HepG2 (cell line): Measurements from ENCODE around the gene CCDC85A.

Experiments
- CEBPG ChIP-seq: IDR thresholded peaks from 2 replicates; pipeline ENCODE4 v1.6.1; 2016
- CTCF ChIP-seq: sonication (generic); formaldehyde crosslinking; IDR thresholded peaks from 2 replicates; pipeline ENCODE4 v1.5.0; 2020; ENCODE audit warnings: mild to moderate bottlenecking, missing genetic modification reagents, moderate library complexity
- EZH2 ChIP-seq: conservative IDR thresholded peaks from 2 replicates; pipeline ENCODE4 v1.6.1; 2012; ENCODE audit warnings: mild to moderate bottlenecking, low read depth, low read length, moderate library complexity
- KLF6 ChIP-seq: IDR thresholded peaks from 2 replicates; pipeline ENCODE4 v1.8.0; 2016; ENCODE audit warnings: missing biosample characterization, missing genetic modification reagents
- MED13 ChIP-seq: sonication (generic); formaldehyde crosslinking; IDR thresholded peaks from 2 replicates; pipeline ENCODE4 v1.5.0; 2020; ENCODE audit warnings: missing genetic modification reagents
- NR2C2 ChIP-seq: sonication (generic); formaldehyde crosslinking; IDR thresholded peaks from 2 replicates; pipeline ENCODE4 v1.4.0; 2020; ENCODE audit warnings: missing genetic modification reagents, mild to moderate bottlenecking, moderate library complexity, borderline replicate concordance
- POLR2A ChIP-seq, 2 experiments: IDR thresholded peaks; 2 replicates each; pipeline ENCODE4 v1.6.1; 2011; ENCODE audit warnings: low read depth in 2 of 2, low read length in 2 of 2, mild to moderate bottlenecking in 1 of 2, moderate library complexity in 1 of 2; ENCODE audit not compliant: insufficient read depth in 1 of 2
- RAD51 ChIP-seq: fragments of 450-650 bp; IDR thresholded peaks from 2 replicates; pipeline ENCODE4 v1.6.1; 2016; ENCODE audit warnings: borderline replicate concordance
- REST ChIP-seq, 2 experiments: IDR thresholded peaks; 2 replicates each; pipeline ENCODE4 v1.6.1; 2011 to 2012; ENCODE audit warnings: low read length in 2 of 2, borderline replicate concordance in 1 of 2, low read depth in 1 of 2, mild to moderate bottlenecking in 1 of 2, moderate library complexity in 1 of 2
- RFX5 ChIP-seq: IDR thresholded peaks from 2 replicates; pipeline ENCODE4 v1.6.1; 2011; ENCODE audit warnings: low read depth, low read length, improper control_type of control experiment
- TAF1 ChIP-seq: sonication (generic); formaldehyde crosslinking; IDR thresholded peaks from 2 replicates; pipeline ENCODE4 v1.4.0; 2020; ENCODE audit warnings: missing genetic modification reagents
- XBP1 ChIP-seq: sonication (generic); formaldehyde crosslinking; IDR thresholded peaks from 2 replicates; pipeline ENCODE4 v1.5.0; 2020; ENCODE audit warnings: missing genetic modification reagents
- ZNF121 ChIP-seq: sonication (generic); formaldehyde crosslinking; IDR thresholded peaks from 2 replicates; pipeline ENCODE4 v1.5.0; 2020; ENCODE audit warnings: mild to moderate bottlenecking, missing genetic modification reagents

DNA sequence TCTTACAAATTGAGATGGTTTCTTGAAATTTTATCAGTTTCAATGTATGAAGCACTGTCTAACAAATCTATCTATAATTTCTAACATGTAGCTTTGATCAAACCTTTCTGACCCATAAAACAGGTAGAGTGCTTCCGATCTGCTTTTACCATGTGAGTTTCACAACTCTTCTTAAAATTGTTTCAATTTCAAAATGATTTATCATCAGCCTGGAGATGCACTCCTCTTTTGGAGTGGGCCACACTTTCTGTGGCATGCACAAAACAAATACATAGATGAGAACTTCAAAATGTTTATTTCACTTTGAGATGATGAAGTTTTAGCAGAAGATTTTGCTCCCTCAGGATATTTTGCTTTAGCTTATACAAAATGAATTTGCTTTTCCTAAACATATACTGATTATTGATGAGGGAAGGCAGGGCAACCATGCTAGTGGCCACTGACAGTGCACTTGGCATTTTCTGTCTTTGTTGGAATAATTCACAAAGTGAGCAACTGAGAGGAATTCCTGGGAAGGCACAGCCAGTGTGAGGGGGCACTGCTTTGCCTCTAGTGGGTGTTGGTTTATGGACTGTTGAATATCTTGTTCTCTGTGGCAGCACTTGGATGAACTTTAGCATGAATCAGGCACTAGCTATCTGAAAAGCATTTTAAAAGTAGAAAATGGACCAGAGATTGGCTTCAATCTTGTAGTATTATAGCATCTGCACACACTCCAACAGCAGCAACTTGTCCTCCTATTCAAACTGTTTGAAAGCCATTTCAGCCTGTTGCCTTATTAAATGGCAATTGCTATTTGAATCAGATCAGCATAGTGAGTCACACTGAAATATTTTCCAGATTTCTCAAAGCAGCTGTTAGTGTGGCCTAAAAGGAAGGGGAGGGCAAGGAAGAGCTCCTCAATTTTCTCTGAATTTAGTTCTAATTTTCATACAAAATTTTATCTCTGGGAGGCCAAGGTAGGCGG is 193.2 kb downstream of the CCDC85A start:
- TF ChIP-seq CTCF (CRISPR knock-in tag), result no peak
- TF ChIP-seq ZNF121, result no peak
- no peak for TF ChIP-seq CEBPG
- TF ChIP-seq NR2C2 (CRISPR knock-in tag), result no peak
- TF ChIP-seq RFX5, result no peak
- TF ChIP-seq MED13 (CRISPR knock-in tag), result no peak
- no peak for TF ChIP-seq REST (IDR thresholded peaks at IDR 0.05; ENCODE audit: borderline replicate concordance in 1 of 2, low read depth in 1 of 2, low read length in 2 of 2)
- no peak for TF ChIP-seq KLF6
- TF ChIP-seq TAF1 (CRISPR knock-in tag), result no peak
- no peak for TF ChIP-seq POLR2A (IDR thresholded peaks at IDR 0.05; ENCODE audit: insufficient read depth in 1 of 2, low read depth in 2 of 2, low read length in 2 of 2)
- no peak for TF ChIP-seq EZH2
- TF ChIP-seq RAD51, result no peak
- no peak for TF ChIP-seq XBP1 (CRISPR knock-in tag)
